IPS-18a (cell line): ENCODE measurements around the gene FAM174A.

ENCODE experiments used
- H3K27ac ChIP-seq: one replicate; pipeline ENCODE4 v1.5.1; 2013; ENCODE audit warnings: low read length
- H3K27me3 ChIP-seq: one replicate; pipeline ENCODE4 v1.6.1; 2013; ENCODE audit warnings: mild to moderate bottlenecking, low read length; ENCODE audit not compliant: control insufficient read depth, insufficient read depth
- H3K36me3 ChIP-seq: one replicate; pipeline ENCODE4 v1.6.1; 2013; ENCODE audit warnings: low read depth, low read length; ENCODE audit not compliant: control insufficient read depth
- H3K4me1 ChIP-seq: one replicate; pipeline ENCODE4 v1.6.1; 2013; ENCODE audit warnings: low read depth, low read length; ENCODE audit not compliant: control insufficient read depth
- H3K4me3 ChIP-seq: one replicate; pipeline ENCODE4 v1.5.1; 2013; ENCODE audit warnings: low read length
- H3K9ac ChIP-seq: one replicate; pipeline ENCODE4 v1.6.1; 2013; ENCODE audit warnings: mild to moderate bottlenecking, low read length, moderate library complexity
- H3K9me3 ChIP-seq: one replicate; pipeline ENCODE4 v1.6.1; 2013; ENCODE audit warnings: low read depth, low read length; ENCODE audit not compliant: control insufficient read depth

Gene FAM174A

DNA sequence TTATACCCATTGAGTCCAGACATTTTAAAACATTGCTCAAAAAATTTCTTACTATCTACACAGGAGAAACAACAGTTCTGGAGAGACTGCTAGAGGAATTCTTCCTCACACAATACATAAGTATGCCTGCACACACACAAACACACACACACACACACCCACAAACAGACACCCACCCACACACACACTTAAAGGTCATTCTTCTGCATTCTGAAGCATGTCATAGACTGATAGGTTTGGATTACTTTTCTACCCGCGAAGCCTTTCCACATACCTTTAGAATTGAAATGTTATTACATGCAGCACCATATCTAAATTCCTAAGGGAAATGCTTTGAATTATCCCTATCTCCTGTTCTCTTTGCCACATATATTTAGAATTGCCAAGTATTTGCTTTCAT lies 80.2 kb downstream of the FAM174A start:
- Histone ChIP-seq H3K9ac (no peak overlapping the region), H3K9me3 (no peaks in the 10 kb centered on the region), H3K36me3 (no peaks in the 10 kb centered on the region), H3K27ac (no peak overlapping the region), H3K27me3 (no peaks in the 10 kb centered on the region), H3K4me3 (no peak overlapping the region), H3K4me1 (no peaks in the 10 kb centered on the region)

DNA sequence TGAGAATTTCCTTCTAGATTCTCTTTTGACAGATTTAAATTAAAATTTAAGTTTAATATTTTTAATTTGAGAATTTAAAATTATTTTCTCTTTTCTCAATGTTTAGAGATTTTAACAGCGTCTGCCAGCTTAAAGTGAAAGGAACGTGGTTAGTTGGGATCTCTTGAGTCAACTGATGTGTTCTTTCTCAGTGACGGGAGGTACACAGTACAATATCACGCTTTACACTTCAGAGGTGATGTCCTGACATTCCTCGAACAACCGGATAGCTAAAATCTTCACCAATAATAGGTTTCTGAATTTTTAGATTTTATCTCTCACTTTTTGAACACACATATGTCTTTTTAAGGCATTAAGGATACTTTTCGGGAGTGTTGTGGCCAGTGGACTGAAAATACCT lies 81.1 kb downstream of the FAM174A start:
- H3K27ac ChIP-seq: no peak overlapping the region
- no peaks in the 10 kb centered on the region for H3K9me3 ChIP-seq
- no peaks in the 10 kb centered on the region for H3K4me1 ChIP-seq
- no peaks in the 10 kb centered on the region for H3K36me3 ChIP-seq
- no peaks in the 10 kb centered on the region for H3K27me3 ChIP-seq
- H3K4me3 ChIP-seq: no peak overlapping the region
- no peak overlapping the region for H3K9ac ChIP-seq

DNA sequence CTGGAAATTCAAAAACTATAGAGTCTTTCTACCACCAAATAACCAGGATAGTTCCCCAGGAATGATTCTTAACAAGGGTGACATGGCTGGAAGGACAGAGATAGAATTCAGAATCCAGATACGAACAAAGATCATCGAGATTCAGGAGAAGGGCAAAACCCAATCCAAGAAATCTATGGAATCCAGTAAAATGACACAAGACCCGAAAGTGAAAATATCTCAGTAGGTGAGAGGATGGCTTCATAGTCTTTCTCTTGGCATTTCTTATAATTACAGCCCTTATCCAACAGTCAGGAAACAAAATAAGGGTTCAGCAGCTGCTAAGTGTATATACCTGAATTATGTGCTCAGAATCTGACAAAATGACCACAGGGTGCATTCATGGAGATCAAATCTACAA lies 81.8 kb downstream of the FAM174A start:
- Histone ChIP-seq H3K4me3 (no peak overlapping the region), H3K4me1 (no peaks in the 10 kb centered on the region), H3K27ac (no peak overlapping the region), H3K27me3 (no peaks in the 10 kb centered on the region), H3K36me3 (no peaks in the 10 kb centered on the region), H3K9ac (no peak overlapping the region), H3K9me3 (no peaks in the 10 kb centered on the region)

DNA sequence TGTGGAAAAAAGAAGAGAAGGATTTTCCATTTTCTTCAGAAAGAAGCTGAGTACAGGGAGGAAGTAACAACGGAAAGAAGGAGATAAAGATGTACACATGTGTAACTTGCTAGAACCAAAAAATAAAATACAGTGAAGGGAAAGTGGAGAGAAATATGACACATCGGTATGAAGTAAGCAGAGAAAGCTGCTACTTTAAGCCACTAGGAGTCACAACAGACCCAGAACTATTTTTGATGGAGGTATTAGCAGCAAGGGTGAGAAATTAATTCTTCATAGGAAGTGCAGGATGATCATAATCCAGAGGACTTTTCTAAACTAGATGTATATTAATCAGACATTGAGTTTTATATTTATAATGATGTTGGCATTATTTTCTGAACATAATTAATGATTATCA lies 88.5 kb downstream of the FAM174A start:
- H3K9ac ChIP-seq: no peak overlapping the region

DNA sequence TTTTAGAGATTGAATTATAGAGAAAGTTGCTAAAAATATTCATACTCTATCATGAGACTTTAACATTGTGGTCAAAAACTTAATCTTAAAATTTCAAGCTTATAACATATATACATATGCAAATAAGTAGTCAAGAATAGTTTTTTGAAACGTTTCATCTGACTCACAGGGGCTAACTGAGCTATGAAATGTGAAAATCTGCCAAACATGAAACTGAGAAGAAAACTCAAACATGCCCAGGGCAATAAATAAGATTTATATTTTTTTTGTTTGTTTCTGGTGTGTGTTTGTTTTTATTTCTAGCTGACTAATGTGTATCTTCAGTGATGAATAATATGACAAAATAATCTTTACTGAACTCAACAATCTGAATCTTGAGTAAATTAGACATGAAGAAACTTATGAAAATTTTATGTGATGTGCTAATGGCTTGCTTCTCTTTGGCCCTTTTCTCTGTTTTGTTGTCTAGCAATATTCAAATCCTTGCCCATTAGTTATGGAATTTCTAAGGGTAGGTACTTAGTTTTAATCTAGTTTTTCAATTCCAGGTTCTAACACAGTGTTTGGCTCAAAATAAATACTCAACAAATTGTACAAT lies 99.9 kb downstream of the FAM174A start:
- Histone ChIP-seq H3K27ac (no peak overlapping the region), H3K27me3 (no peaks in the 10 kb centered on the region), H3K4me3 (no peak overlapping the region), H3K4me1 (no peaks in the 10 kb centered on the region), H3K9ac (no peak overlapping the region), H3K9me3 (no peaks in the 10 kb centered on the region), H3K36me3 (no peaks in the 10 kb centered on the region)

More for the DNA sequence above, 88.5 kb downstream of the FAM174A start:
- no peaks in the 10 kb centered on the region for H3K4me1 ChIP-seq
- H3K4me3 ChIP-seq: no peak overlapping the region
- H3K36me3 ChIP-seq: no peaks in the 10 kb centered on the region
- no peaks in the 10 kb centered on the region for H3K9me3 ChIP-seq
- no peaks in the 10 kb centered on the region for H3K27me3 ChIP-seq
- no peak overlapping the region for H3K27ac ChIP-seq
